ENCODE data around the gene ZNF213. TPM values are rescaled to one million over a fixed set of nuclear protein-coding genes. Genes with fewer than 3 reads are reported as not detected.
A peak's percentile ranks its signal among the peaks of the same experiment; 100 is the strongest.

ZNF213 gene
- polyA plus RNA-seq, 1 donor from 2014 or later = 5.1 TPM

DNA sequence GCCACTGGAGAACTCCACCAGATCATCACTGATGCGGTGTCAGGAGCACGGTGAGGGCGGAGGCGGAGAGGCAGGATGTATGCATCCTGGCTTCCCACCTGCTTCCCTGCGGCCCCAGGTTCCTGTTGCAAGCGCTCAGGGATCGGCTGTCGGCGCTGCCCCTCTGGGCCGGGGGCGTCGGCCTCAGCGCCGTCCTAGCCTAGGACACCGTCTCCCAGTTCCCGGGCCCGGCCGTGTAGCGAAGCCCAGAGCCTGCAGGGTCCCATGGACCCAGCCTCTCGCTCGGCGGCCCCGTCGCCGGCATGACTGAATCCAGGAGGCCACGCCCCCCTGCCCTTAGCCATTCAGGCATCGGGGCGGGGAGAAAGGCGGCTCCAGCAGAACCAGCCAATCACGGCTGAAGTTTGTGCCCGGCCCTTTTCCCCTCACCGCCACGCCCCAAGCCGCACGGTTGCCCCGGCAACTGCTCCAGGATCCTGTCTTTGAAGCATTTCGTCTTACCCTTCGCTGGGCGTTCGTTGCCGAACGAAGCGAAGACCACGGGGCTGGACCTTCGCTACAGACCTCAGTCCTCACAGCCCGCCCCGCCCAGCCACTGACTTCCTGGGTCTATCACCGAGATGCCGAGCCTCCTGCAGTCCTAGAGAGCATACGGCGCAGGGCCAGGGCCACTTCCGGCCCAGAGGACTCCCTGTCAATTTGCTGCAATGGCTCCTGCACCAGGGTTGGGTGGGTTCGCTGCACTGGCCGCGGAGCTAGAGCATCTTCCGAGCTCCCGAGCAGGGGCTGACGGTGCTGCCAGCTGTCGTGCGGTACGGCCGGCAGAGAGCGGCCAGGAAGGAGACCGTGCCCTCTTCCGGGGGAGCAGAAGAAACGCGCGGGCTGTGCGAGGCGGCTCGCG is 10.6 kb upstream of the ZNF213 start:
- no peaks in the 10 kb centered on the region for H3K79me2 ChIP-seq (replicated peaks; ENCODE audit: insufficient read depth, low read length)
- H3K27ac ChIP-seq (ENCODE audit: low read length) = peak overlapping the region; percentile 67
- peak overlapping the region; percentile 41 for H2AFZ ChIP-seq (ENCODE audit: low read depth, low read length)
- H3F3A ChIP-seq (ENCODE audit: insufficient read depth, low read length, poor library complexity, severe bottlenecking) = no peaks in the 10 kb centered on the region
- H3K4me3 ChIP-seq (ENCODE audit: low read length) = peak overlapping the region; percentile 77
- no peaks in the 10 kb centered on the region for H3K36me3 ChIP-seq (ENCODE audit: insufficient read depth, low read length)
- no peaks in the 10 kb centered on the region for H3K27me3 ChIP-seq (ENCODE audit: insufficient read depth, low read depth, low read length)
- peak overlapping the region; percentile 66 for H3K9ac ChIP-seq (ENCODE audit: low read length)
- peak; percentile 34 for TF ChIP-seq SMC3 (conservative IDR thresholded peaks at IDR 0.05; ENCODE audit: poor library complexity)
- TF ChIP-seq RAD21 (conservative IDR thresholded peaks at IDR 0.05) = peak; percentile 35
- peak; percentile 82 for TF ChIP-seq TAF1 (IDR thresholded peaks at IDR 0.05; ENCODE audit: low read depth)
- TF ChIP-seq EP300 (conservative IDR thresholded peaks at IDR 0.05; ENCODE audit: poor library complexity, severe bottlenecking) = peak; percentile 39
- TF ChIP-seq, protein P1, sequence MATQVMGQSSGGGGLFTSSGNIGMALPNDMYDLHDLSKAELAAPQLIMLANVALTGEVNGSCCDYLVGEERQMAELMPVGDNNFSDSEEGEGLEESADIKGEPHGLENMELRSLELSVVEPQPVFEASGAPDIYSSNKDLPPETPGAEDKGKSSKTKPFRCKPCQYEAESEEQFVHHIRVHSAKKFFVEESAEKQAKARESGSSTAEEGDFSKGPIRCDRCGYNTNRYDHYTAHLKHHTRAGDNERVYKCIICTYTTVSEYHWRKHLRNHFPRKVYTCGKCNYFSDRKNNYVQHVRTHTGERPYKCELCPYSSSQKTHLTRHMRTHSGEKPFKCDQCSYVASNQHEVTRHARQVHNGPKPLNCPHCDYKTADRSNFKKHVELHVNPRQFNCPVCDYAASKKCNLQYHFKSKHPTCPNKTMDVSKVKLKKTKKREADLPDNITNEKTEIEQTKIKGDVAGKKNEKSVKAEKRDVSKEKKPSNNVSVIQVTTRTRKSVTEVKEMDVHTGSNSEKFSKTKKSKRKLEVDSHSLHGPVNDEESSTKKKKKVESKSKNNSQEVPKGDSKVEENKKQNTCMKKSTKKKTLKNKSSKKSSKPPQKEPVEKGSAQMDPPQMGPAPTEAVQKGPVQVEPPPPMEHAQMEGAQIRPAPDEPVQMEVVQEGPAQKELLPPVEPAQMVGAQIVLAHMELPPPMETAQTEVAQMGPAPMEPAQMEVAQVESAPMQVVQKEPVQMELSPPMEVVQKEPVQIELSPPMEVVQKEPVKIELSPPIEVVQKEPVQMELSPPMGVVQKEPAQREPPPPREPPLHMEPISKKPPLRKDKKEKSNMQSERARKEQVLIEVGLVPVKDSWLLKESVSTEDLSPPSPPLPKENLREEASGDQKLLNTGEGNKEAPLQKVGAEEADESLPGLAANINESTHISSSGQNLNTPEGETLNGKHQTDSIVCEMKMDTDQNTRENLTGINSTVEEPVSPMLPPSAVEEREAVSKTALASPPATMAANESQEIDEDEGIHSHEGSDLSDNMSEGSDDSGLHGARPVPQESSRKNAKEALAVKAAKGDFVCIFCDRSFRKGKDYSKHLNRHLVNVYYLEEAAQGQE (IDR thresholded peaks at IDR 0.05; ENCODE audit: borderline replicate concordance) = peak; percentile 49
- TF ChIP-seq, protein P2, sequence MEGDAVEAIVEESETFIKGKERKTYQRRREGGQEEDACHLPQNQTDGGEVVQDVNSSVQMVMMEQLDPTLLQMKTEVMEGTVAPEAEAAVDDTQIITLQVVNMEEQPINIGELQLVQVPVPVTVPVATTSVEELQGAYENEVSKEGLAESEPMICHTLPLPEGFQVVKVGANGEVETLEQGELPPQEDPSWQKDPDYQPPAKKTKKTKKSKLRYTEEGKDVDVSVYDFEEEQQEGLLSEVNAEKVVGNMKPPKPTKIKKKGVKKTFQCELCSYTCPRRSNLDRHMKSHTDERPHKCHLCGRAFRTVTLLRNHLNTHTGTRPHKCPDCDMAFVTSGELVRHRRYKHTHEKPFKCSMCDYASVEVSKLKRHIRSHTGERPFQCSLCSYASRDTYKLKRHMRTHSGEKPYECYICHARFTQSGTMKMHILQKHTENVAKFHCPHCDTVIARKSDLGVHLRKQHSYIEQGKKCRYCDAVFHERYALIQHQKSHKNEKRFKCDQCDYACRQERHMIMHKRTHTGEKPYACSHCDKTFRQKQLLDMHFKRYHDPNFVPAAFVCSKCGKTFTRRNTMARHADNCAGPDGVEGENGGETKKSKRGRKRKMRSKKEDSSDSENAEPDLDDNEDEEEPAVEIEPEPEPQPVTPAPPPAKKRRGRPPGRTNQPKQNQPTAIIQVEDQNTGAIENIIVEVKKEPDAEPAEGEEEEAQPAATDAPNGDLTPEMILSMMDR (IDR thresholded peaks at IDR 0.05; ENCODE audit: poor library complexity, severe bottlenecking) = peak; percentile 59
- TF ChIP-seq MXI1 (conservative IDR thresholded peaks at IDR 0.05; ENCODE audit: poor library complexity, severe bottlenecking) = peak; percentile 86
- no peak for TF ChIP-seq EZH2 (IDR thresholded peaks at IDR 0.05; ENCODE audit: borderline replicate concordance, insufficient read depth, low read length, poor library complexity, severe bottlenecking)
- TF ChIP-seq POLR2AphosphoS5 (IDR thresholded peaks at IDR 0.05) = peak; percentile 62
- no peaks in the 10 kb centered on the region for H3K9me2 ChIP-seq (ENCODE audit: insufficient read depth, low read length)
- H3K4me2 ChIP-seq (ENCODE audit: low read length) = peak overlapping the region; percentile 88
- no peaks in the 10 kb centered on the region for H3K9me3 ChIP-seq (ENCODE audit: low read length)
- no peaks in the 10 kb centered on the region for H4K20me1 ChIP-seq (ENCODE audit: insufficient read depth)

- no peak overlapping the region for H3K4me2 ChIP-seq (ENCODE audit: low read length)
- H3K4me3 ChIP-seq (ENCODE audit: low read length) = no peak overlapping the region
- H3K9me3 ChIP-seq (ENCODE audit: low read length) = no peaks in the 10 kb centered on the region
- H3K79me2 ChIP-seq (replicated peaks; ENCODE audit: insufficient read depth, low read length) = peaks cover 5% of the 10 kb centered on the region
- no peak overlapping the region for H3K27ac ChIP-seq (ENCODE audit: low read length)
- no peaks in the 10 kb centered on the region for H3K27me3 ChIP-seq (ENCODE audit: insufficient read depth, low read depth, low read length)
- H3K9ac ChIP-seq (ENCODE audit: low read length) = no peak overlapping the region
- H3F3A ChIP-seq (ENCODE audit: insufficient read depth, low read length, poor library complexity, severe bottlenecking) = no peaks in the 10 kb centered on the region
- no peak overlapping the region for H2AFZ ChIP-seq (ENCODE audit: low read depth, low read length)
- H4K20me1 ChIP-seq (ENCODE audit: insufficient read depth) = no peaks in the 10 kb centered on the region
- TF ChIP-seq EZH2 (IDR thresholded peaks at IDR 0.05; ENCODE audit: borderline replicate concordance, insufficient read depth, low read length, poor library complexity, severe bottlenecking) (no peak), POLR2AphosphoS5 (IDR thresholded peaks at IDR 0.05) (no peak), RAD21 (conservative IDR thresholded peaks at IDR 0.05) (no peak), TAF1 (IDR thresholded peaks at IDR 0.05; ENCODE audit: low read depth) (no peak), EP300 (conservative IDR thresholded peaks at IDR 0.05; ENCODE audit: poor library complexity, severe bottlenecking) (no peak)
- TF ChIP-seq, protein P1 (IDR thresholded peaks at IDR 0.05; ENCODE audit: borderline replicate concordance) = no peak
- H3K36me3 ChIP-seq (ENCODE audit: insufficient read depth, low read length) = no peaks in the 10 kb centered on the region
- H3K9me2 ChIP-seq (ENCODE audit: insufficient read depth, low read length) = no peaks in the 10 kb centered on the region
These were observed 7.1 kb upstream of the ZNF213 start for GRCh38 chr16:3127745-3128144.
